AG10803 (cell line): ENCODE results near the gene AKR1A1.

ENCODE experiments used
- DNase-seq: peaks from one replicate; pipeline ENCODE4 v3.0.0; 2010; ENCODE audit warnings: low read depth
- H3K4me3 ChIP-seq: 2 replicates; pipeline ENCODE4 v1.5.1; 2011; ENCODE audit warnings: mild to moderate bottlenecking, low read length, control low read depth
- CTCF ChIP-seq: conservative IDR thresholded peaks from 2 replicates; pipeline ENCODE4 v1.5.1; 2011; ENCODE audit warnings: mild to moderate bottlenecking, low read length, control low read depth, inconsistent platforms

The AKR1A1 gene

GRCh38 chr1:45535988-45536766 lies 14.4 kb upstream of the AKR1A1 start:
- no peak overlapping the region for H3K4me3 ChIP-seq
- no peak for DNase-seq
- no peak for TF ChIP-seq CTCF

- H3K4me3 ChIP-seq, result no peak overlapping the region
- no peak for DNase-seq
- no peak for TF ChIP-seq CTCF
Measured at GRCh38 chr1:45536886-45537285, 13.7 kb upstream of the AKR1A1 start.

- no peak for TF ChIP-seq CTCF
- no peak for DNase-seq
- H3K4me3 ChIP-seq, result no peak overlapping the region
Measured at GRCh38 chr1:45541193-45541592, 9.4 kb upstream of the AKR1A1 start.

GRCh38 chr1:45542591-45542990 lies 8.0 kb upstream of the AKR1A1 start:
- TF ChIP-seq CTCF, result no peak
- no peak overlapping the region for H3K4me3 ChIP-seq
- DNase-seq, result no peak

- DNase-seq, result no peak
- no peak for TF ChIP-seq CTCF
- no peak overlapping the region for H3K4me3 ChIP-seq
Measured at GRCh38 chr1:45543581-45544417, 6.8 kb upstream of the AKR1A1 start.

GRCh38 chr1:45544530-45544929 lies 6.1 kb upstream of the AKR1A1 start:
- no peak for DNase-seq
- no peak for TF ChIP-seq CTCF
- H3K4me3 ChIP-seq, result no peak overlapping the region

GRCh38 chr1:45545019-45545493 lies 5.6 kb upstream of the AKR1A1 start:
- no peak for TF ChIP-seq CTCF
- no peak for DNase-seq
- H3K4me3 ChIP-seq, result no peak overlapping the region
